ENCODE measurements around the gene MST1R. TPM values are rescaled to one million over a fixed set of nuclear protein-coding genes. Genes with fewer than 3 reads are reported as not detected.
A peak's percentile ranks its signal among the peaks of the same experiment; 100 is the strongest.

The MST1R gene
- total RNA-seq, 1 donor: 0.72 TPM

DNA sequence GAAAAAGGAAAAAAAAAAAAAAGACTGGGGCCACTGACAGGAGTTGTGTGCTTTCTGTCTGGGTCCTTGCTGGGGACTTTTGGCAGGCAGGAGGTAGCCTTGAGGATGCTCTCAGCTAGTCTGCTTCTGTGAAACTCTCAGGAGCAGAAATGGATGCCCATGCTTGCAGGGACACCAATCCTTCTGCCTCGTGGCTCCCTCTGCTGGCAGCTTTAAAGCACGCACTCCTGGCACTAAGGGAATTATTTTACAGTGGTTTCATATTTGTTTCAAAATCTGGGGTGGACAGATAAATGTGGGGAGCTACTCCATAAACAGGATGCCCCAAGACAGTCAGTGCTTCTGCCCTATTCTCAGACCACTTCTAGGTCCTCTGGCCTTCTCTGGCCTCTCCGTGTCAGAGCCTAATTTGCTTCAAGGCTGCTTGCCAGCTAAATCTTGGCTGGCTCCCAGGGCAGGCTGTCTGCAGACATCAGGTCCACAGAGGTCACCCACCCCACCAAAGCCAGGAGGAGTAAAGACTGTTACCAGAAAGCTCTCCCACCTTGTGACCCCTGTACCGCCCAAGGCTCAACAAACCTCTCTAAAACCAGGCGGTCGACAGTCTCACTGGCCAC, 64.4 kb downstream of the MST1R start:
- Histone ChIP-seq H2AFZ (ENCODE audit: low read length) (peak overlapping the region; percentile 36), H4K20me1 (ENCODE audit: insufficient read depth, low read length) (no peaks in the 10 kb centered on the region)

More for the DNA sequence above, 64.4 kb downstream of the MST1R start:
- Histone ChIP-seq H3K4me2 (ENCODE audit: insufficient read depth, low read length) (no peak overlapping the region), H3K27ac (ENCODE audit: low read depth, low read length) (no peak overlapping the region), H3K4me1 (ENCODE audit: insufficient read depth, low read length) (peaks cover 4% of the 10 kb centered on the region), H3K79me2 (ENCODE audit: insufficient read depth, low read length) (no peaks in the 10 kb centered on the region), H3K27me3 (ENCODE audit: insufficient read depth, low read length) (no peaks in the 10 kb centered on the region), H3K36me3 (ENCODE audit: insufficient read depth, low read length) (peaks cover 2% of the 10 kb centered on the region), H3K9me3 (ENCODE audit: low read depth, low read length) (no peaks in the 10 kb centered on the region), H3K4me3 (ENCODE audit: insufficient read depth, low read length) (no peak overlapping the region)
- peak; percentile 91 for DNase-seq (ENCODE audit: insufficient read length, low spot score, missing footprints)
- TF ChIP-seq, protein P1, sequence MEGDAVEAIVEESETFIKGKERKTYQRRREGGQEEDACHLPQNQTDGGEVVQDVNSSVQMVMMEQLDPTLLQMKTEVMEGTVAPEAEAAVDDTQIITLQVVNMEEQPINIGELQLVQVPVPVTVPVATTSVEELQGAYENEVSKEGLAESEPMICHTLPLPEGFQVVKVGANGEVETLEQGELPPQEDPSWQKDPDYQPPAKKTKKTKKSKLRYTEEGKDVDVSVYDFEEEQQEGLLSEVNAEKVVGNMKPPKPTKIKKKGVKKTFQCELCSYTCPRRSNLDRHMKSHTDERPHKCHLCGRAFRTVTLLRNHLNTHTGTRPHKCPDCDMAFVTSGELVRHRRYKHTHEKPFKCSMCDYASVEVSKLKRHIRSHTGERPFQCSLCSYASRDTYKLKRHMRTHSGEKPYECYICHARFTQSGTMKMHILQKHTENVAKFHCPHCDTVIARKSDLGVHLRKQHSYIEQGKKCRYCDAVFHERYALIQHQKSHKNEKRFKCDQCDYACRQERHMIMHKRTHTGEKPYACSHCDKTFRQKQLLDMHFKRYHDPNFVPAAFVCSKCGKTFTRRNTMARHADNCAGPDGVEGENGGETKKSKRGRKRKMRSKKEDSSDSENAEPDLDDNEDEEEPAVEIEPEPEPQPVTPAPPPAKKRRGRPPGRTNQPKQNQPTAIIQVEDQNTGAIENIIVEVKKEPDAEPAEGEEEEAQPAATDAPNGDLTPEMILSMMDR (IDR thresholded peaks at IDR 0.05; ENCODE audit: extremely low read depth, low read depth, low read length): peak; percentile 97

Small RNA genes within 50 kb of the gene (small RNA-seq; reads per million reads assigned to genes)
- not detected for gene RN7SL217P

Other genes starting within 250 kb of the MST1R start
- 98.8 and 101 TPM in 2 replicates for gene APEH, start 229.5 kb downstream of the MST1R start, total RNA-seq
- 6.5 and 6.9 TPM in 2 replicates for gene MST1, start 214.4 kb downstream of the MST1R start, total RNA-seq
- 25.0 and 33.3 TPM in 2 replicates for gene RNF123, start 214.3 kb downstream of the MST1R start, total RNA-seq
- 0.29 and 1.8 TPM in 2 replicates for gene AMIGO3, start 184.2 kb downstream of the MST1R start, total RNA-seq
- 17.4 and 21.0 TPM in 2 replicates for gene GMPPB, start 179.9 kb downstream of the MST1R start, total RNA-seq
- 46.9 and 48.5 TPM in 2 replicates for gene IP6K1, start 117.3 kb downstream of the MST1R start, total RNA-seq
- under 0.01 TPM in 1 of 2 replicates, not detected in the other for gene CDHR4, start 104.0 kb downstream of the MST1R start, total RNA-seq
- gene INKA1, start 100.6 kb downstream of the MST1R start, total RNA-seq: 5.8 and 6.5 TPM in 2 replicates
- gene UBA7, start 89.9 kb downstream of the MST1R start, total RNA-seq: 76.7 and 81.3 TPM in 2 replicates
- 1.4 and 2.4 TPM in 2 replicates for gene TRAIP, start 47.3 kb downstream of the MST1R start, total RNA-seq
- not detected in 2 replicates for gene CAMKV, start 34.0 kb downstream of the MST1R start, total RNA-seq
- 13.0 and 14.1 TPM in 2 replicates for gene MON1A, start 25.9 kb upstream of the MST1R start, total RNA-seq
- gene RBM6, start 36.3 kb upstream of the MST1R start, total RNA-seq: 50.7 and 55.1 TPM in 2 replicates
- gene RBM5, start 185.0 kb upstream of the MST1R start, total RNA-seq: 148 and 150 TPM in 2 replicates

Data from osteoblast (primary cell).